GM19238 (cell line): ENCODE measurements around the gene PLS3.

Experiments used
- DNase-seq: peaks from one replicate; pipeline ENCODE4 v3.0.0; 2011; ENCODE audit warnings: low spot score; ENCODE audit not compliant: insufficient read length

PLS3 gene

GRCh38 chrX:115564243-115564642, 3.3 kb downstream of the PLS3 start:
- no peak for DNase-seq

GRCh38 chrX:115565888-115566287, 4.9 kb downstream of the PLS3 start:
- DNase-seq, result no peak

GRCh38 chrX:115571712-115572111, 10.7 kb downstream of the PLS3 start:
- no peak for DNase-seq

GRCh38 chrX:115573185-115573584, 12.2 kb downstream of the PLS3 start:
- no peak for DNase-seq

GRCh38 chrX:115576676-115577075, 15.7 kb downstream of the PLS3 start:
- no peak for DNase-seq

- DNase-seq, result no peak
Measured at GRCh38 chrX:115579327-115579726, 18.4 kb downstream of the PLS3 start.

- DNase-seq, result no peak
Measured at GRCh38 chrX:115579786-115580294, 18.9 kb downstream of the PLS3 start.

GRCh38 chrX:115581759-115582615, 21.0 kb downstream of the PLS3 start:
- no peak for DNase-seq

- no peak for DNase-seq
Measured at GRCh38 chrX:115582616-115583495, 21.9 kb downstream of the PLS3 start.

GRCh38 chrX:115583496-115584004, 22.6 kb downstream of the PLS3 start:
- DNase-seq, result no peak

GRCh38 chrX:115584696-115585095, 23.7 kb downstream of the PLS3 start:
- DNase-seq, result no peak

GRCh38 chrX:115588179-115588578, 27.2 kb downstream of the PLS3 start:
- DNase-seq, result no peak

GRCh38 chrX:115589419-115589818, 28.4 kb downstream of the PLS3 start:
- DNase-seq, result no peak

GRCh38 chrX:115591420-115591819, 30.4 kb downstream of the PLS3 start:
- no peak for DNase-seq

- DNase-seq, result no peak
Measured at GRCh38 chrX:115591856-115592842, 31.2 kb downstream of the PLS3 start.

- DNase-seq, result no peak
Measured at GRCh38 chrX:115592997-115593734, 32.2 kb downstream of the PLS3 start.

GRCh38 chrX:115595049-115595448, 34.1 kb downstream of the PLS3 start:
- no peak for DNase-seq

- no peak for DNase-seq
Measured at GRCh38 chrX:115598556-115598955, 37.6 kb downstream of the PLS3 start.

GRCh38 chrX:115602308-115602707, 41.3 kb downstream of the PLS3 start:
- DNase-seq, result no peak
